ENCODE data around the gene AHSG. TPM values are rescaled to one million over a fixed set of nuclear protein-coding genes. Genes with fewer than 3 reads are reported as not detected.
A peak's percentile ranks its signal among the peaks of the same experiment; 100 is the strongest.
"Not testable (repeated sequence)": the region's sequence is repeated elsewhere in the genome, so short reads cannot be mapped to it uniquely, and the experiment has no call there.

AHSG gene, protein sequence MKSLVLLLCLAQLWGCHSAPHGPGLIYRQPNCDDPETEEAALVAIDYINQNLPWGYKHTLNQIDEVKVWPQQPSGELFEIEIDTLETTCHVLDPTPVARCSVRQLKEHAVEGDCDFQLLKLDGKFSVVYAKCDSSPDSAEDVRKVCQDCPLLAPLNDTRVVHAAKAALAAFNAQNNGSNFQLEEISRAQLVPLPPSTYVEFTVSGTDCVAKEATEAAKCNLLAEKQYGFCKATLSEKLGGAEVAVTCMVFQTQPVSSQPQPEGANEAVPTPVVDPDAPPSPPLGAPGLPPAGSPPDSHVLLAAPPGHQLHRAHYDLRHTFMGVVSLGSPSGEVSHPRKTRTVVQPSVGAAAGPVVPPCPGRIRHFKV
- total RNA-seq = not detected
- long read RNA-seq = 0 reads

- ATAC-seq (no peak), DNase-seq (ENCODE audit: missing footprints) (no peak)
- intact Hi-C loops (cut with DNase I) = no loop called here
These were observed at the start of gene AHSG for GRCh38 chr3:186612721-186613636. Gene AHSG (plus strand): TSS chr3:186613060. CDS start chr3:186613142, 82 bp downstream.

DNA sequence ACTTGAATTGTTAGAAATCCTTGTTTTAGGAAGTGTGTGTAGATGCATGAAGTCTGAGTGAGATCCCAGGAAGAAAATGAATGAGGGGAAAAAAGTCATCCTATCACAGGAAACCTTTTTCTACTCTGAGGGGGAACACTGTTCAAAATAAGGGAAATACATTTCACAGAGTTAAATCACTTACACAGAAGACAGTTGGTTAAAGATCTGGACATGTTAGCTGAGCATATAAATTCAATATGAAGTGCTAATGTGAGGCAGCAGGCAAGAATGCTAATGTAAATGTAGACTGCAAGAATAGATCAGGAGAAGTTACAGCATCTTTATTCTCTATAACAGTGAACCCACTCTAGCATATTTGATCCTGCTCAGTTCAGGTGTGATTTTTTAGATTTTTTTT is 48.3 kb upstream of the AHSG start:
- ATAC-seq = no peak
- intact Hi-C loops (cut with DNase I) = no loop called here
- DNase-seq (ENCODE audit: missing footprints) = no peak

DNA sequence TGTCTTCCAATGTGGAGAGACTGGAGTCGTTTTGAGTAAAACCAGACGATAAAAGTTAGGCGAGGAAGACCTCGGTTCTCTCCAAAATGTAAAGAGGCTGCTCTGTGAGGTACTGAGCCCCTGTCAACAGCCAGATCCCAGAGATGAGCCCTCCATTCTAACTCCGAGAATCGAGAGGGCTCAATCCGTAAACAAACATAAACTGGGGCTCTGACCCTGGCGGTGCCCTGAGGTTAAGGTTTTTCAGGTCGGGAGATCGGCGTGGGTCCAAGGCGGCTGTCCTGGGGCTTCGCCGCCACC is 46.1 kb upstream of the AHSG start:
- DNase-seq (ENCODE audit: missing footprints) (no peak), ATAC-seq (no peak)
- intact Hi-C loops (cut with DNase I) = no loop called here

DNA sequence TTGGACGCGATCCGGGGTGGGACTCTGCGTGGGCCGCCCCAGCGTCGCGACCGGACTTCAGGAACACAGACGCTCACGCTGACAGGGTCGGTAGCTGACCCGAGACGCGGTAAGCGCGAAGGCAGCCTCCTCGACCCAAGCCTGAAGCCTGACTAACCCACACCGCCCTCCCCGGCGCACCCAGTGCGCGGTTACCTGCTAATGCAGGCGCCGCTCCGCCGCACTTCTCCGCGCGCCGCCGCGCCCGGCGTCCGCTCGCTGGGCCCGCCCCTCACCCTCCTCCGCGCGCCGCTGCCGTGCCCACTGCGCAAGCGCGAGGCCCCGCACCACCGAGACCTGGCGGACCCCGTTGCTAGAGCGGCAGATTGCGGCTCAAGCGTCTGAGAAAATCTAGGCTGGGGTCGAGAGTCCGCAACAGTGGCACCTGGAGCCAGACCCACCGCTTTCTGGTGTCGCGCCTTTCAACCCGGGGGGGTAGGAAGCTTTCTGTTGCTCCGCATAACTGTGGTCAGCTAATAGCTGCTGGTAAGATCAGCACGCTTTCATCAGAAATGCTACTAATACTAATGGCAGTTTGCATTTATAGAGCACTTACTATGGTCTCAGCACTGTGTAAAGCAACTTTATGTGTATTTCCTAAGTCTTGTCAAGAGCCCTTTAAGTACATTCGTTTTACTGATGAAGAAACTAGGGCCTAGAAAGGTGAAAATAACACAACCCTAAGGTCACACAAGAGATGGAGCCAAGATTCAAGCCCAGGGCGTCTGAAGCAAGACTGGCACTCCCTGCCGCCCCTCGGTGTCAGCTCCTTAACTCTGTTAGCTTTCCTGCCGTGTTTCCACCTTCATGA is 45.6 kb upstream of the AHSG start, which contains the start of gene TBCCD1:
Gene TBCCD1 (minus strand): TSS at position 268 of the 850 bp plus-strand sequence. CDS start 3,010 bp downstream, outside the sequence.
- DNase-seq (ENCODE audit: missing footprints) (peak; percentile 96), ATAC-seq (peak; percentile 85)
- intact Hi-C loops (cut with DNase I) = no loop called here

- ATAC-seq; DNase-seq (ENCODE audit: missing footprints); intact Hi-C loops (cut with DNase I): not testable (repeated sequence)
These were observed 43.5 kb upstream of the AHSG start for GRCh38 chr3:186569361-186569760.

GRCh38 chr3:186569779-186570095 is 43.1 kb upstream of the AHSG start:
- ATAC-seq (no peak), DNase-seq (ENCODE audit: missing footprints) (no peak)
- intact Hi-C loops (cut with DNase I) = loop anchor here (5.0 kb wide), 2 partner anchors 238 to 462 kb away; partner anchors contain the start of genes ETV5 and RFC4

DNA sequence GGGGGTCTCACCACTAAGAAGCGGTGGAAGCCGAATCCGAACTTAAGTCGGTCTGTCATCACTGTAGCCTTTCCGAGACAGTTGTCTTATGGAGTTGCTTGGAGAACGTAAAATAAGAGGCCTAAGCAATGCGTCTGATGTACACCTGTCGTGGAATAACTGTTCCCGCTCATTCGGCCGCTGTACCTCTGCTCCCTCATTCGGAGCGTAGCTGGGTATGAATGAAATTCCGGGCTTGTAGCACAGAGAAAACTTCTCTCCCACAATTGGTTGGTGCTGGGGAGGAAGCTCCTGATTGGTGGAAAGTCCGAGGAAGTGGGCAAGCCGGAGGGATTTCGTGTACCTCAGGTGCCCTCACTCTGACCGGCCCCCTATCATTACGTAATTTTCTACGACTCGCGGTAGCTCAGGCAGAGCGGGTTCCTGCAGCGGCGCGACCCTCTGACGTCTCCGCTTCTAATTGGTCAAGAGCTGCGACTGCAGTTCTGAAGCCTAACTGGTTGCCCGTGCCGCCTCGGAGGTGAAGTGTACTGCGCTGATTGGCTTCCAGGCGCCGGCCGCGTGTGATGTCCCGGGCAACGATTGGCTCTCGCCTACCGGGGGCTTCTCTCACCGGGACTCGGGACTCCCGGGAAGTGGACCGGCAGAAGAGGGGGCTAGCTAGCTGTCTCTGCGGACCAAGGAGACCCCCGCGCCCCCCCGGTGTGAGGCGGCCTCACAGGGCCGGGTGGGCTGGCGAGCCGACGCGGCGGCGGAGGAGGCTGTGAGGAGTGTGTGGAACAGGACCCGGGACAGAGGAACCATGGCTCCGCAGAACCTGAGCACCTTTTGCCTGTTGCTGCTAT is 42.5 kb upstream of the AHSG start, which contains the start of gene DNAJB11:
Gene DNAJB11 (plus strand): TSS at position 625 of the 845 bp plus-strand sequence. CDS start 178 bp downstream, at position 803.
- ATAC-seq (peak; percentile 97), DNase-seq (ENCODE audit: missing footprints) (peak; percentile 99)
- intact Hi-C loops (cut with DNase I) = loop anchor here (5.0 kb wide), 2 partner anchors 237 to 463 kb away; partner anchors contain the start of genes ETV5 and RFC4

GRCh38 chr3:186570941-186571643 is 41.8 kb upstream of the AHSG start:
- intact Hi-C loops (cut with DNase I) = loop anchor here (5.0 kb wide), 2 partner anchors 236 to 464 kb away; partner anchors contain the start of genes ETV5 and RFC4
- ATAC-seq = no peak
- no peak for DNase-seq (ENCODE audit: missing footprints)

DNA sequence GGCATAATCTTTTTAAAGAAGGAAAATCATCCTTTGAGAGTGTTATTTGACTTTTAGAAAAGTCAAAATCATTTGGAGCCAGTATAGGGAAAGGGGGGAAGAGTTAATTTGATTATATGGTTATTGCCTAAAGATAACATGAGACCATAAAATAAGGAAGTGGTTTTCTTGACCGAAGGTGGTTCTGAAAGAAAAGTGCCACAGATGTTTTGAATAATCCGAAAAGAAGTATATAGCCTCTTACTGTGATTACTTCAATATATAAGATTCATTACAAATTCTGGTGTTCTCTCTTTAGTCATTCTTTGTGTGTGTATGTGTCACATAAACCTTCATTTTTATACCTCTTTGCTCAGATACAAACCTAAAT is 41.2 kb upstream of the AHSG start:
- intact Hi-C loops (cut with DNase I) = loop anchor here (5.0 kb wide), 2 partner anchors 236 to 464 kb away; partner anchors contain the start of genes ETV5 and RFC4
- no peak for ATAC-seq
- DNase-seq (ENCODE audit: missing footprints) = no peak

GRCh38 chr3:186577521-186577920 is 35.3 kb upstream of the AHSG start:
- ATAC-seq (no peak), DNase-seq (ENCODE audit: missing footprints) (no peak)
- intact Hi-C loops (cut with DNase I) = no loop called here

- no peak for ATAC-seq
- intact Hi-C loops (cut with DNase I) = no loop called here
These were observed 32.1 kb upstream of the AHSG start for GRCh38 chr3:186580785-186581184.

GRCh38 chr3:186582541-186582940 is 30.3 kb upstream of the AHSG start:
- ATAC-seq = no peak

More at GRCh38 chr3:186580785-186581184, 32.1 kb upstream of the AHSG start:
- DNase-seq (ENCODE audit: missing footprints) = no peak

DNA sequence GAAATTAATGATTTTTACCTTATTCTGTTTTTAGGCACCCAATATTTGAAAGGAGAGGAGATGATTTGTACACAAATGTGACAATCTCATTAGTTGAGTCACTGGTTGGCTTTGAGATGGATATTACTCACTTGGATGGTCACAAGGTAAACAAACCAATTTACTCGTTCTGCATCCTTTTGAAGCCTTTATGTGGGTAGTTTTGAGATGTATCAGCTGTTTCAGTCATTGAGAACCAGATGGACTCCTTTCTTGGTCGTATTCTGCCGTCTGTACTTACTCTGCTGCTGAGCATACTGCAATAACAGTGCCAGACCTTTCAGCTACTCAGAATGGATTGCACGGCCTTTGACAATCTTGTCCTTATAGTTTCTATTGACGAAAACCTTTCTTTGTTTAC is 29.0 kb upstream of the AHSG start:
- DNase-seq (ENCODE audit: missing footprints) (no peak), ATAC-seq (no peak)
- intact Hi-C loops (cut with DNase I) = no loop called here

More at GRCh38 chr3:186582541-186582940, 30.3 kb upstream of the AHSG start:
- no peak for DNase-seq (ENCODE audit: missing footprints)
- intact Hi-C loops (cut with DNase I) = no loop called here

DNA sequence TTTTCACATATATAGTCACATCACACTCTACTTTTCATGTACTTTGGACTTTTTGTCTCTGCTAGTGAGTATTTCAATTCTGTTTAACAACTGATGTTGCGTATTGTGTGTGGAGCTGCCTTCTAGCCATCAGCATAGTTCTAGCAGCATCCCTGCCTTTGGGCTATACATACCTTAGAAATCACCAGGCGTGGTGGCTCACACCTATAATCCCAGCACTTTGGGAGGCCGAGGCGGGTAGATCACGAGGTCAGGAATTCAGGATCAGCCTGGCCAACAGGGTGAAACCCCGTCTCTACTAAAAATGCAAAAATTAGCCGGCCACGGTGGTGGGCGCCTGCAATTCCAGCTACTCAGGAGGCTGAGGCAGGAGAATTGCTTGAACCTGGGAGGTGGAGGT is 26.6 kb upstream of the AHSG start:
- intact Hi-C loops (cut with DNase I); DNase-seq (ENCODE audit: missing footprints); ATAC-seq: not testable (repeated sequence)

DNA sequence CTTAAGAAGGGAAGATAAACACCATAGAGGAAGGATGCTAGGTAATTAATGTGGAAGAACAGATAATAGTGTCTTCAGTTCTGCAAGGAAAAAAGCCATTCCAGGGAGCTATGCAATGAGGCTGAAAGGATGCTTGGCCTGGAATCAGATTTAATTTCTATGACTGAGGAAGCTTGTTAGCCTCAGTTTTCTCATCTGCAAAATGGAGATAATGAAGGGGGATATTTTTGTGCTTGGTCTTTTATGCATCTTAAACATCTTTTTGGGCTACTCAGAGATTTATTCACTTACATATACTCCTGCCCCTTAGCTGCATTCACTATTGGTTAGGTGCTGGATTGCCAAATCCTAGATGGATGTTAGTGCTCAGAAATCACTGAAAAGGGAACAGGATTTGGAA is 25.7 kb upstream of the AHSG start:
- DNase-seq (ENCODE audit: missing footprints) = no peak
- intact Hi-C loops (cut with DNase I) = no loop called here
- ATAC-seq = no peak

DNA sequence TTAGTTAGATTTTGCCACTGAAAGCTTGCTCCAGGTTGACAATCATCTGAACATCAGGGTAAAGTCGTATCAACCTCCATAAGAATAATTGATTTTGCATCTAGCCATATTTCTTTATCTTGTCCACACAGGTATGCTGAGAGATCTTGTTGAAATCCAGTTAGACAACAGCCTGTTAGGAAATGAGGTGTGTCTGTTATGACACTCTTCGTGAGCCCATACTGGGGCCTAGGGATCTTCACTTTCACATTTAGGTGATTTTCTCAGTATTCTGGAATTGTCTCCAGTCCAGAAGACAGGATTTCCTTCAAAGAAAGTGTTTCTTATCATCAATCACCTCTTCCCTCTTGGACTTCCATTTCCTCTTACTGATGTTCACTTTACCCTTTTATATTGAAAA is 24.2 kb upstream of the AHSG start:
- DNase-seq (ENCODE audit: missing footprints) (no peak), ATAC-seq (no peak)
- intact Hi-C loops (cut with DNase I) = no loop called here

GRCh38 chr3:186589121-186589520 is 23.7 kb upstream of the AHSG start:
- intact Hi-C loops (cut with DNase I) = no loop called here
- no peak for ATAC-seq
- DNase-seq (ENCODE audit: missing footprints) = no peak
